ENCODE results near the gene GADD45G.
A peak's percentile ranks its signal among the peaks of the same experiment; 100 is the strongest.

The GADD45G gene

GRCh38 chr9:89592963-89593726, 11.7 kb upstream of the GADD45G start:
- DNase-seq: no peak

GRCh38 chr9:89593727-89594427, 10.9 kb upstream of the GADD45G start:
- DNase-seq: peak; percentile 18

GRCh38 chr9:89594811-89595550, 9.8 kb upstream of the GADD45G start:
- DNase-seq: no peak

- DNase-seq: no peak
These were observed 9.2 kb upstream of the GADD45G start for GRCh38 chr9:89595646-89596045.

- DNase-seq: no peak
These were observed 7.8 kb upstream of the GADD45G start for GRCh38 chr9:89596937-89597555.

GRCh38 chr9:89597711-89598362, 7.0 kb upstream of the GADD45G start:
- DNase-seq: peak; percentile 35

GRCh38 chr9:89598363-89598713, 6.5 kb upstream of the GADD45G start:
- no peak for DNase-seq

GRCh38 chr9:89598926-89599325, 5.9 kb upstream of the GADD45G start:
- no peak for DNase-seq

- no peak for DNase-seq
These were observed 4.0 kb upstream of the GADD45G start for GRCh38 chr9:89600831-89601230.

- DNase-seq: no peak
These were observed 3.5 kb upstream of the GADD45G start for GRCh38 chr9:89601306-89601705.

GRCh38 chr9:89601856-89602562, 2.8 kb upstream of the GADD45G start:
- DNase-seq: no peak

GRCh38 chr9:89602978-89603766, 1.6 kb upstream of the GADD45G start:
- DNase-seq: peak; percentile 81

GRCh38 chr9:89603767-89604665, 796 bp upstream of the GADD45G start:
- peak; percentile 76 for DNase-seq

- DNase-seq: no peak
These were observed 745 bp downstream of the GADD45G start for GRCh38 chr9:89605465-89606048.

- no peak for DNase-seq
These were observed 1.3 kb downstream of the GADD45G start for GRCh38 chr9:89606049-89606623.

GRCh38 chr9:89606624-89607311, 2.0 kb downstream of the GADD45G start:
- no peak for DNase-seq

- DNase-seq: no peak
These were observed 4.0 kb downstream of the GADD45G start for GRCh38 chr9:89608641-89609335.

GRCh38 chr9:89609426-89610006, 4.7 kb downstream of the GADD45G start:
- no peak for DNase-seq
